Spleen (tissue), 7 donors: ENCODE data around the gene BMP6.

Source experiments
- CTCF ChIP-seq, 11 experiments: fragments of 200-600 bp in 7 of 11; fragments of 450-650 bp in 4 of 11; sonication (generic) in 4 of 11; IDR thresholded peaks in 8 of 11; conservative IDR thresholded peaks in 3 of 11; 1 replicate in 7 of 11; 2 replicates in 4 of 11; pipeline versions ENCODE4 v1.4.0 to v1.8.0; 2016 to 2021; ENCODE audit warnings: antibody characterized with exemption in 11 of 11, inconsistent platforms in 4 of 11, mild to moderate bottlenecking in 1 of 11
- POLR2A ChIP-seq, 3 donors: fragments of 450-650 bp; IDR thresholded peaks; one replicate each; pipeline ENCODE4 v1.5.1; 2017; ENCODE audit warnings: antibody characterized with exemption in 3 of 3, mild to moderate bottlenecking in 1 of 3
- donor health status: DM: no; HTN: no; CAD: no; lungs with moderate emphysema.
- donor health status: DM: no; HTN: no; CAD: no.
- donor health status: DM: no; HTN: no; CAD: no.

- TF ChIP-seq POLR2A (IDR thresholded peaks at IDR 0.05) (no peak), CTCF (IDR thresholded peaks at IDR 0.05 in 8 of 11, conservative IDR thresholded peaks at IDR 0.05 in 3 of 11) (no peak)
Observed at GRCh38 chr6:7737867-7738266, 12.0 kb downstream of the BMP6 start.
